Measurements from ENCODE around the gene CUX1. TPM values are rescaled to one million over a fixed set of nuclear protein-coding genes. Genes with fewer than 3 reads are reported as not detected.
"Not testable (repeated sequence)": the region's sequence is repeated elsewhere in the genome, so short reads cannot be mapped to it uniquely, and the experiment has no call there.

Gene CUX1
- polyA plus RNA-seq, 12 donors: 38.3 to 53.1 (median 44.7) TPM

GRCh38 chr7:101916041-101916800 lies 98.8 kb downstream of the CUX1 start:
- no peak for DNase-seq

- DNase-seq: no peak
Observed at GRCh38 chr7:101916876-101917275, 99.5 kb downstream of the CUX1 start.

- DNase-seq: no peak
Observed at GRCh38 chr7:101917566-101917965, 100.1 kb downstream of the CUX1 start.

- DNase-seq: no peak
Observed at GRCh38 chr7:101918426-101918825, 101.0 kb downstream of the CUX1 start.

- DNase-seq: no peak
Observed at GRCh38 chr7:101919363-101920115, 102.1 kb downstream of the CUX1 start.

- DNase-seq: no peak
Observed at GRCh38 chr7:101921061-101921460, 103.6 kb downstream of the CUX1 start.

- DNase-seq: not testable (repeated sequence)
Observed at GRCh38 chr7:101921546-101922489, 104.4 kb downstream of the CUX1 start.

GRCh38 chr7:101922631-101923601 lies 105.5 kb downstream of the CUX1 start:
- DNase-seq: no peak

- DNase-seq: no peak
Observed at GRCh38 chr7:101923602-101923985, 106.2 kb downstream of the CUX1 start.

GRCh38 chr7:101924171-101924570 lies 106.7 kb downstream of the CUX1 start:
- DNase-seq: no peak

- DNase-seq: no peak
Observed at GRCh38 chr7:101926265-101926664, 108.8 kb downstream of the CUX1 start.

GRCh38 chr7:101927389-101927788 lies 110.0 kb downstream of the CUX1 start:
- no peak for DNase-seq

- no peak for DNase-seq
Observed at GRCh38 chr7:101927802-101928201, 110.4 kb downstream of the CUX1 start.

- DNase-seq: no peak
Observed at GRCh38 chr7:101929256-101929655, 111.8 kb downstream of the CUX1 start.

- DNase-seq: not testable (repeated sequence)
Observed at GRCh38 chr7:101929911-101930310, 112.5 kb downstream of the CUX1 start.

- DNase-seq: no peak
Observed at GRCh38 chr7:101932083-101932482, 114.7 kb downstream of the CUX1 start.

- DNase-seq: no peak
Observed at GRCh38 chr7:101933028-101933427, 115.6 kb downstream of the CUX1 start.

- no peak for DNase-seq
Observed at GRCh38 chr7:101933688-101934121, 116.3 kb downstream of the CUX1 start.

- DNase-seq: no peak
Observed at GRCh38 chr7:101934618-101935017, 117.2 kb downstream of the CUX1 start.

- DNase-seq: no peak
Observed at GRCh38 chr7:101935521-101936141, 118.2 kb downstream of the CUX1 start.

Data from muscle of arm (tissue), 12 donors.